ENCODE data around the gene NUP210L.

DNA sequence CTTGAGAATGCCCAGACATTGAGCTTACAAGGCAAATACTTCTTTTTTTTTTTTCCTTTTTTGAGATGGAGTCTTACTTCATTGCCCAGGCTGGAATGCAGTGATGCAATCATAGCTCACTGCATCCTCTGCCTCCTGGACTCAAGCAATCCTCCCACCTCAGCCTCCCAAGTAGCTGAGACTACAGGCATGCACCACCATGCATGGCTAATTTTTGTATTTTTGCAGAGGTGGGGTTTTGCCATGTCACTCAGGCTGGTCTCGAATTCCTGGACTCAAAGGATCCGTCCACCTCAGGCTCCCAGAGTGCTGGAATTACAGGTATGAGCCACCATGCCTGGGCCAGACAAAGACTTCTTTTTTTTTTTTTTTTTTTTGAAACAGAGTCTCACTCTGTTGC lies 79.1 kb downstream of the NUP210L start:
- TF ChIP-seq, protein P1, sequence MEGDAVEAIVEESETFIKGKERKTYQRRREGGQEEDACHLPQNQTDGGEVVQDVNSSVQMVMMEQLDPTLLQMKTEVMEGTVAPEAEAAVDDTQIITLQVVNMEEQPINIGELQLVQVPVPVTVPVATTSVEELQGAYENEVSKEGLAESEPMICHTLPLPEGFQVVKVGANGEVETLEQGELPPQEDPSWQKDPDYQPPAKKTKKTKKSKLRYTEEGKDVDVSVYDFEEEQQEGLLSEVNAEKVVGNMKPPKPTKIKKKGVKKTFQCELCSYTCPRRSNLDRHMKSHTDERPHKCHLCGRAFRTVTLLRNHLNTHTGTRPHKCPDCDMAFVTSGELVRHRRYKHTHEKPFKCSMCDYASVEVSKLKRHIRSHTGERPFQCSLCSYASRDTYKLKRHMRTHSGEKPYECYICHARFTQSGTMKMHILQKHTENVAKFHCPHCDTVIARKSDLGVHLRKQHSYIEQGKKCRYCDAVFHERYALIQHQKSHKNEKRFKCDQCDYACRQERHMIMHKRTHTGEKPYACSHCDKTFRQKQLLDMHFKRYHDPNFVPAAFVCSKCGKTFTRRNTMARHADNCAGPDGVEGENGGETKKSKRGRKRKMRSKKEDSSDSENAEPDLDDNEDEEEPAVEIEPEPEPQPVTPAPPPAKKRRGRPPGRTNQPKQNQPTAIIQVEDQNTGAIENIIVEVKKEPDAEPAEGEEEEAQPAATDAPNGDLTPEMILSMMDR (conservative IDR thresholded peaks at IDR 0.05; ENCODE audit: low read length) = no peak
- TF ChIP-seq EZH2phosphoT487 (IDR thresholded peaks at IDR 0.05; ENCODE audit: borderline replicate concordance, low read depth, low read length) = no peak
